HG02840 (cell line): ENCODE results near the gene TGFB1I1.
"Not testable (repeated sequence)": the region's sequence is repeated elsewhere in the genome, so short reads cannot be mapped to it uniquely, and the experiment has no call there.

ENCODE experiments used
- ATAC-seq: cut with Tn5 transposase; IDR thresholded peaks from one replicate; pipeline ENCODE4 v1.9.1; 2021; ENCODE audit warnings: mild to moderate bottlenecking, moderate library complexity, moderate number of reproducible peaks; ENCODE audit not compliant: unreplicated experiment, low FRiP score

The TGFB1I1 gene

DNA sequence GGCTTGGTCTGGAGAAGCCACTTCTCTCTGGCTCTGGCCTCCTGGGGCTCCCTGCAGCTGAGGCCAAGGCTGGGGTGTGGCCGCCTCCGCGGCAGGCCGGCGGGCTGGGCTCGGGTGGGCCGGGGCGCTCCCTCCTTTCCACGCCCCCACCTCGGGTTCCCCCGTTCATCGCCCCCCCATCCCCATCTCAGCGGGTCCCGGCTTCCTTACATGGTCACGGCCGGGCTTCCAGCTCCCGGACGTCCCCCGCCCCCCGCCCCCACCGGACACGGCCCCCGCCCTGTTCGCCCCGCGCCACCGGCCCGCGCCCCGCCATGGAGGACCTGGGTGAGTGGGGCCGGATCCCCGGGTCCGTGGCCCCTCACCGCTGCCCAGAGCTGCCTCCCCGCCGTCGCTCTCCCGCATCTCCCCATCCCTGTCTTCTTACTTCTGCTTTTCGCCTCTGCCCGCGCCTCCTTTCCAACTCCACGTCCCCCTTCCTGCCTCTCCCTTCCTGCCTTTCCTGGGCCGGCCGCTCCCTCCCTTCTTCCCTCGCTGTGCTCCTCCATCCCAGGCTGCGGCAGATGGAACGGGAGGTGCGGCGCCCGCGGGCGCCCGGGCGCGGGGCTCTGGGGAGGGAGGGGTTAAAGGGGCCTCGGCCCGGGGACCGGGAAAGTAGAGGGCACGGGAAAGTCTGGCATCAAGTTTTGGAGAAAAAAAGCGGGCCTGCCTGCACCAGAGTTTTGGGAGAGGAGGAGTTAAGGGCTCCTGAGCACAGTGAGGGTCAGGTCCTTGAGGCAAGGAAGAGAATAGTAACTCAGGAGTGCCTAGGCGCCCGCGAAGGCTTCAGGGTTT lies at the start of gene TGFB1I1:
Gene TGFB1I1, plus strand, starts transcription at position 278 of the 834 bp plus-strand sequence. Its CDS starts 37 bp downstream, at position 315.
- peak; percentile 20 for ATAC-seq

DNA sequence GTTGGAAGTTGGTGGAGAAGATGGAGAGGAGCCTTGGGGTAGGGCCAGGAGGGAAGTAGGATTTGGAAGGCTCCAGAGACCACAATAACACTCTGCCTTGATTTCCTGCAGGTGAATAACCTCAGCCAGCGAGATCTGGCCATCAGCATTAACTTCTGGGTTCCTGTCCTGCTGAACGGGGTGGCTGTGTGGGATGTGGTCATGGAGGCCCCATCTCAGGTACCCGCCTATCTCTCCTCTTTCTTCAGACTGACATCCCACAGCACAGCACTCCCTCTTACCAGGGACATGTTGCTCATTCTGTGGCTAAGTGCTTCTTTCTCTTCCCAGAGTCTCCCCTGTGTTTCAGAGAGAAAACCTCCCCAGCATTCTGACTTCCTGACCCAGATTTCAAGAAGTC lies 48.7 kb upstream of the TGFB1I1 start:
- ATAC-seq = no peak

DNA sequence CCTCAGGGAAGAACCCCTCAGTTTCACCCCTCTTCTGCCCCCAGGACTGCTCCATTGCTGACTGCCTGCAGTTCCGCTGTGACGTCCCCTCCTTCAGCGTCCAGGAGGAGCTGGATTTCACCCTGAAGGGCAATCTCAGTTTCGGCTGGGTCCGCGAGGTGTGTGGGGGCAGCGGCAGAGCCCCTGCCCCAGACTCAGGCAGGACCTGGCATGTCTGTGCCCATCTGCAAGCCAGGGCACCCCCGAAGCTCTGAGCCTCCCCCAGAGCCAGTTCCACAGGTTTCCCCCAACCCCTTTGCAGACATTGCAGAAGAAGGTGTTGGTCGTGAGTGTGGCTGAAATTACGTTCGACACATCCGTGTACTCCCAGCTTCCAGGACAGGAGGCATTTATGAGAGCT lies 48.2 kb upstream of the TGFB1I1 start:
- ATAC-seq = no peak

DNA sequence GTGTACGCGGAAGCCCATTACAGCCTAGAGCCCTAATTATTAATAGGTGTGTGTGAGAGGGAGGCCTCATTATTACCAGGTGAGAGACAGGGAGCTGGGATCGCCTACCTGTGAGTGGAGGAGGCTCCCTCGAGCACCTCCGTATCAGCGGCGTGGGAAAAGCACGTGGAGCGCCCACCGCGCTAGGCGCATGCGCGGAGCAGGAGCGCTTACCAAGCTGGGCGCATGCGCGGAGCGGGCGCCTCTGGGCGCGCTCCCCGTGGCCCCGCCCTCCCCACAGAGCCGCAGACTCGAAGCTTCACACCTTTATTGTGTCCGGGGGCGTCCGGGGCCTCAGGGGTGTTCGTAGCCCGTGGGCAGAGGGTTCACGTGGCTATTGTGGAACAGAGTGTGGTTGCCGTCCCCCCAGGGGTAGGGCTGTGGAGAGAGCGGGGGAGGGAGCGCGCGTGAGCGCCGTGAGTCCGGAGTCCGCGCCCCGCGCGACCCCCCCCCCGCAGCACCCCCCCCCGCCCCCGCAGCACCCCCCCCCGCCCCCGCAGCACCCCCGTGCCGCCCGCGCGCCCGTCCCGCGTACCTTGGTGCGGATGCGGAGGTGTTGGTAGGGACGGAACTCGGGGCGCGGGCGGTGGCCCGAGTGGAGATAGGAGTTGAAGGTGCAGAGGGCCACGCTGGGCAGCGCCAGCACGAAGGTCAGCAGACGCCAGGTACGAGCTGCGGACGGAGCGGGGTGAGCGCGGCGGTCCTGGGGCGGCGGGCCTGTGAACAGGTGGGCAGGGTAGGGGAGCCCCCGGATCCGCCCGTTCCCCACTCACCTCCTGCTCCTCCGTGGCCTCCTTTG lies 44.3 kb upstream of the TGFB1I1 start:
- no peak for ATAC-seq

DNA sequence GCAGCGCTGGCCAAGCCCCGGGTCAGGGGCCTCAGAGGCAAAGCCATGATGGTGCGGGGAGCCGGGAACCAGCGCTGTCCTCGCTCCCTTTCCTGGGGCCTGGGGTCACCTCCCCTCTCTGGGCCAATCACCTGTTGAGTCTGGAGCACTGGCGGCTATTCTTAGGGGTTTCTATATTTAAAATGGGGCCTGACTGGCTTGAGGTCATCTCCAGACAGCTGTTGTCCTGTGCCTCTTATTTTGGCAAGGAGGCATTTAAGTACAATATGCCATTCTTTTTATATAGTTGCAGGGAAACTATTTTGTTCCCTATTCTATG lies 43.7 kb upstream of the TGFB1I1 start, which contains the start of gene COX6A2:
Gene COX6A2, minus strand, starts transcription at position 82 of the 319 bp plus-strand sequence. Its CDS starts 35 bp downstream, at position 47.
- ATAC-seq = no peak

DNA sequence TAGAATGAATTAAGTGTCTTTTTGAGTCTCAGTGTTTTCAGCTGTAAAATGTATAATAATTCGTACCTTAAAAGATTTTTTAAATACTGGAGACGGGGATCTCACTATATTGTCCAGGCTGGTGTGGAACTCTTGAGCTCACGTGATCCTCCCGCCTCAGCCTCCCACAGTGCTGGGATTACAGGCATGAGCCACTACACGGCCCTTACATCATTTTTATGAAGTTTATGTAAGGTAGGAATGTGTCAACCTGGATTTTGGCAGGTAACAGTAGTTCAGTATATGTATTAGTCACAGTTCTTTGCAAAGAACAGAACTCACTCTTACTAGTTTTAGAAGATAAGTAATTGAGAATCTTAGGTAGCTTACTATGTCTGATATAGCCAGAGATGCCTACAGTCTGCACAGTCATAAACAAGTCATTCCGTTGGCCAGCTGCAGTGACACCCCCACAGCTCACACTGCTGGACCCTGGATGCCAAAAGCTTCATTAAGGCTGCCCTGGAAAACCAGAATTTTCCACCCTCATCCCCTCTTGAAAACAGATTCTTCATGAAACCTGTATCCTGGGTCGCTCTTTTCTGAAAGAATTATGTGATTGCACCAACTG lies 43.2 kb upstream of the TGFB1I1 start:
- no peak for ATAC-seq

DNA sequence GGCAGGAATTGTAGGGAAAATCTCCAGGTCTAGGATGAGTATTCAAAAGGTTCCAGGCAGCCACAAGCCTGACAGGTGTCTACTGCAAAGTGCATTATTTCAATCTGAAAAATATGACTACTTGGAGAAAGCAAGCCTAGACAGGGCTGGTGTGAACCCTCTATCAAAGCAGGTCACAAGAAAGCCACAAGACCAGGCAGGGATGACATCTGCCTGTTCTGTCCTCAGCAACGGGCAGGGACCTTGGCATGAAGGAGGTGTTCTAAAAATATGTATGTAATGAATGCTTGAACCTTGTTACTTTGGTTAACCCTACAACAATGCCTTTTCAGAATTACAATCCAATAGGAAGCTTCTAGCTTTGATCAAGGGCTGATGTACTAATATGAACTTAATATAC lies 42.6 kb upstream of the TGFB1I1 start:
- ATAC-seq = no peak

DNA sequence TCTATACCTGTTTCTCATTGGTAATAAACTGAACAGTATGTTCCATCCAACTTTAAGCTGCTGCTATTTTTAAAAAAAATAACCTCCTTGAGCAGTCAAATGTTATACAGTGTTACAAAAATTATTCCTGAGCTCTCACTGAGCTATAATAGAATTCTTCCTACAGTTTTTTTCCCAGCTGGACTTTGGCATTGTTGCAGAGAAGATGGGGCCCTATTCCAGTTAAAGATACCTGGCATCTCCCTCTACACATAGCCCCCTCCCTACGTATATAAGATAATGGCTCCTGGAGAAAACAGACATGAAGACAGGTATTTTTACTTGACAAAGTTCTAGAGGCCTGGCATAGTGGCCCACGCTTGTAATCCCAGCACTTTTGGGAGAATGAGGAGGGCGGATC lies 42.2 kb upstream of the TGFB1I1 start:
- ATAC-seq = no peak

DNA sequence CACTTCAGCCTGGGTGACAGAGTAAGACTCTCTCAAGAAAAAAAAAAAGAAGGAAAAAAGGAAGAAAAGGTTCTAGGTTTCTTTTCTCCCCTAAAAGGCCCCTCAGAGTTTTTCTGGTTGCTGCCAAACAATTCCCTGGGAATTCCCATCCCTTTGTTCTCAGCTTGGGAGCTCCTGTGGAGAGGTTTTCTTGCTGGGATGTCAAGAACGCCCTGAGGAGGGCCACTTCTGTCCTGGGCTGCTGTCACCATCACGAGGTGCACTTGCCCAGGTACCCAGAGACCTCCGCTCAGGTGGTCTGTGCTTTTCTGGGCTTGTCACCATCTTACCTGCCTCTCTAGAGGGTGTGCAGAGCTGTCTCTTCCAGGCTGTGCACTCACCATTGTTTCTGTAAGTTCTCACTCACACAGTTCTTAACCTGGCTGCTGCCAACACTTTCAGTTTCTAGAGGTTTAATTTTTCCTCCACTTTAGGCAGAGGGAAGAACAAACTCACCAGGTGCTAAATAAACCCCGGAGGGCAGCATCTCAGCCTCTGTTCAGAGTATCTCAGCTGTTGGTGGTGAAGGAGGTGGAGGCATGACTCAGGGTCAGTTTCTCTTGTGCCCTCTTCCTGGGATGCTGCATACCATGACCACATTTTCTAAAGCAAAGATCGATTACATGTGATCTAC lies 41.4 kb upstream of the TGFB1I1 start:
- ATAC-seq = no peak

DNA sequence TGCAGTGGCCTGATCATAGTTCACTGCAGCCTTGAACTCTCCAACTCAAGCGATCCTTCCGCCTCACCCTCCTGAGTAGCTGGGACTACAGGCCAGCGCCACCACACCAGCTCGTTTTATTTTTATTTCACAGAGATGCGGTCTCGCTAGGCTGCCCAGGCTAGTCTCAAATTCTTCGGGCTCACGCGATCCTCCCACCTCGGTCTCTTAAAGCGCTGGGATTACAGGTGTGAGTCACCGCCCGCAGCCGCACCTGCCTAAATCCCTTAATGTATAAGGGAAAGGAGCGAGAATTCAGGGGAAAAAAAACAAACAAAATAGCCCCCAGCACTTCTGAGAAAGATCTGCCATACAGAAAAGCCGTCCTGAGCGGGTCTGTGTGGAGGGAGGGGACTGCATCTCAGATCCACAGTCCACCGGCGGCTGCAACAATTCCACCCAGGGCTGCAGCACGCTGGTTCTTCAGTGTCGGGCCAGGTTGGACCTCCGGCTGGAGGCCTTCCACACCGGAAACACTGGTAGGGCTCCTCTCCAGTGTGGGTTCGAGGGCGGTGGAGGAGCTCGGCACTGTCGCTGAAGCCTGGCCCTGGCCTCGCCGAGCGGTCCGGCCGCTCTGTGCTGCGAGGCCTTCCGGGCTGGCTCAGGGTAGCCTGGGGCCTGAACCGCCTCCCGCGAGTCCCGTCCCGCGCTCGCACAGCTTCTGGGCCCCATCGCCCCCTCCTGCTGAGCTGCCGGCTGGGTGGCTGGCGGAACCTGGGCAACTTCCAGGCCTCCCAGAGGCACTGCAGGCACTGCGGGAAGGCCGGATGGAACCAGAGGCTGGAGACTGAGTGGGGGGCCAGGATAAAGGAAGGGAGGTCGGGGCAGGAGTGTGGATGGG lies 36.4 kb upstream of the TGFB1I1 start:
- no peak for ATAC-seq

DNA sequence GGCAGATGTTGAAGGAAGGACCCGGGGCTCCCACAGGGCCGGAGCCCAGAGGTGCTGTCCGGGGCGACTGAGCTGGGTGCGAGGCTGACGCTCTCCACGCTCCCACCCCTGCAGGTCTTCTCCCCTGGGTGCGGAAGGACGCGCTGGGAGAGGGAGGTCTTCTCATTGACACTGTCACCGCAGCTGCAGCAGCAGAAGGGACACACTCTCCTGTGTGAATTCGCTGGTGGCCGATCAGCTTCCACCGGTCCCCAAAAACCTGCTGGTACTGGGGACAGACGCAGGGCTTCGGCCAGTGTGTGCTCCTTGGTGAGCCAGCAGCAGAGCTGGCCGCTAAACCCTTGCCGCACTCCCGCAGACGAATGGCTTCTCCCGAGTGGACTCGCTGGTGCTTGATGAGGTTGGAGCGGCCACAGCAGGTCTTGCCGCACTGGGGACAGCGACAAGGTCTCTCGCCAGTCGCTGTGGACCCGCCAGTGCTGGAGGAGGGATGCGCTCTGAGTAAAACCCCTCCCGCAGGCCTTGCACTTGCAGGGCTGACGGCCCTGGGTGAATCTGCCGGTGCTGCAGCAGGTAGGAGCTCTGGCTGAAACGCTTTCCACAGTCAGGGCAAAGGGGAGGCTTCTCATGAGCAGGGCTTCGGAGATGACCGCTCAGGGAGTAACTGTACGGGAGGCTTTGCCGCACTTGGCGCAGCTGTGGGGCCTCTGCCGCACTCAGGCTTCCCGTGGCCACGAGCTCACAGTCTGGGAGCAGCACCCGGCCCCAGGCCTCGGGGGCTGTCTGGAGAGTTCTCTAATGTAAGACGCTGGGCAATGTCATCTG lies 35.5 kb upstream of the TGFB1I1 start:
- ATAC-seq = no peak

DNA sequence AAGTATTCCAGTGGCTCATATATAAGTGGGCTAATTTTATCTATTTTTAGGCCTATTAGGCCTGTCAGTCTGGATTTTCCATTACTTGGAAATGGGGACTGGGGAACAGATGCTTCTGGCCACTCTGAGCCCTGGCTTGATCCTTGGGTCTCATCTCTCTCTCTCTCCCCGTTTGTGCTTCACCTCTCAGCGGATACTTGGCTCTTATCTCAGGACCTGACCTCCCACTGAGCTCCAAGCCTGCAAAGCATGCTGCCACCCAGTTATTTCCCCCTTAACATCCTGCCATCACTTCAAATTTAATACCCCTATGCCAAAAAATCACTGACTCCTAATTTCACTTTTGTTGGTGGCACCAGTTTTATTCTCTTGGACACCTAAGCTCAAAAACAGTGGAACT lies 33.5 kb upstream of the TGFB1I1 start:
- no peak for ATAC-seq

DNA sequence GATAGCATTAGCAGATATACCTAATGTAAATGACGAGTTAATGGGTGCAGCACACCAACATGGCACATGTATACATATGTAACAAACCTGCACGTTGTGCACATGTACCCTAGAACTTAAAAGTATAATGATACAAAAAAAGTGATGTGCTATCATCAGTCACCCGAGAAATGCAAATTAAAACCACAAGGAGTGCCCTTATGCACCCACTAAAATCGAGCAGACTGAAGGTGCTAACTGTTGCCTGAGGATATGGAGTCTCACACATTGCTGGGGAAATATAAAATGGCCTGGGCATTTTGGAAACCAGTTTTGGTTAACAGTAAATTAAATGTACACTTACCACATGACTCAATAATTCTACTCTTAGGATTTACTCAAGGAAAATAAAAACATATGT lies 32.9 kb upstream of the TGFB1I1 start:
- not testable (repeated sequence) for ATAC-seq

DNA sequence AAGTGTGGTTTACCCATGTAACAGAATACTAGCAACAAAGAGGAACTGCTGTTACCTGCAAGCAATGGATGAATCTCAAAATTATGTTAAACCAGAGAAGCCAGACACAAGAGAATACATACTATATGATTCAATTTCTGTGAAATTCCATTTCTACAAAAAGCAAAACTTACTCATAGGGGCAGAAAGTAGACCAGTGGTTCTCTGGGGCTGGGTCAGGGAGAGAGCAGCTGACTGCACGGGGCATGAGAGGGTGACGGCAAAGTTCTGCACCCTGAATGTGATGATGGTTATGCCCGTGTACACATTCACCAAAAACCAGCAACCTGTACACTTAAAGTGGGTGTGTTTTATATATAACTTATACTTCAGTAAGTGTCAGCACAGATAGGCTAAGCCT lies 32.4 kb upstream of the TGFB1I1 start:
- ATAC-seq = no peak

DNA sequence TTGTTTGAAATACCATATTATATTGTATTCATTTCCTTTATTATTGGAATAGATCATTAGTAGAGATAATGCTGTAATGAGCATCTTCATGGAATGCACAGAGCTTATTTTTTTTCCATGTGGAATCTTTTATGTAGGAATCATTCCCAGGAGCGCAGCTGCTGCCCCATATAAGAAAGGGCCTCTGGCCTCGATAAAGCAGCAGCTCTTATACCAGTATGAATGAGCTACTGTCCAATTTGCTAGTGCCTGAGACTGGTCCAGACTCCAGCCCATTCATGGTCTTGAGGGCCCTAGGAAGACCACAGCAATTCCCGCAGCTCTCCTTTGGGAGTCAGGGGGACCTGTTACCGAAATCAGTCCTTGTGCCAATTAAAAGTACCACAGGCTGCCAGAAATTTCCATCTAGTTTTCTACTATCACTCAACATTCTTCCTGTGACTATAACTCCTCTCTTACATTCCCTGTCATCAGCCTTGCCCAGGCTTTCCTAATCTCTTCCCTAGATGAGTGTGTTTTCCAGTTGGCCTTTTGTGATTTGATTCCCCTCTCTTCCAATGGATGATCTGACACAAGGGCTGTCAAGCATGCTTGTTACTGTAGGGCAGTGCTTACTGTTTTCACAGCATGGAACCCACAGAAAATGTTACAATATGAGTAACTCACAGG lies 31.3 kb upstream of the TGFB1I1 start:
- ATAC-seq = no peak

DNA sequence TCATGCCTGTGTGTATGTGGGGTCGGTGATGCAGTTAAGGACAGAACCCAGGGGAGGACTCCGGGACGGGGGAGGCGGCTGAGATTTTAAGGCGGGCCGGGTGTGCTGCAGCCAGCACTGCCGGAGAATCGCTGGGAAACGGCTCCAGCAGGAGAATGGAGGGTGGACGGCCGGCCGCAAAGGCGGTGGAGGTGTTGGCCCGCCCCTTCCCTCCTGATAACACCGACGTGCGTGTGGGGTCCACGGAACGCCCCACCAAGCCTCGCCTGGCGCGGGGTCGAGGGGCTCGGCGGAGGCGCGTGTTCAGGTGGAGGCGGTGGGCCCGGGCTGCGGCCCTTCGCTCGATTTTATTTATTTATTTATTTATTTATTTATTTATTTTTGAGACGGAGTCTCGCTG lies 30.0 kb upstream of the TGFB1I1 start:
- ATAC-seq = no peak

DNA sequence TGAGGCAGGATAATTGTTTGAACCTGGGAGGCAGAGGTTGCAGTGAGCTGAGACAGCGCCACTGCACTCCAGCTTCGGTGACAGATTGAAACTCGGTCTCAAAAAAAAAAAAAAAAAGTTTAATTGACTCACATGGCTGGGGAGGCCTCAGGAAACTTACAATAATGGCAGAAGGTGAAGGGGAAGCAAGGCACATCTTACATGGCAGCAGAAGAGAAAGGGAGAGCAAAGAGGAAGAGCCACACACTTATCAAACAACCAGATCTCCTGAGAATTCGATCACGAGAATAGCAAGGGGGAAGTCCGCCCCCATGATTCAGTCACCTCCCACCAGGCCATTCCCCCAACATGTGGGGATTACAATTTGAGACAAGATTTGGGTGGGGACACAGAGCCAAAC lies 26.0 kb upstream of the TGFB1I1 start:
- ATAC-seq = not testable (repeated sequence)

DNA sequence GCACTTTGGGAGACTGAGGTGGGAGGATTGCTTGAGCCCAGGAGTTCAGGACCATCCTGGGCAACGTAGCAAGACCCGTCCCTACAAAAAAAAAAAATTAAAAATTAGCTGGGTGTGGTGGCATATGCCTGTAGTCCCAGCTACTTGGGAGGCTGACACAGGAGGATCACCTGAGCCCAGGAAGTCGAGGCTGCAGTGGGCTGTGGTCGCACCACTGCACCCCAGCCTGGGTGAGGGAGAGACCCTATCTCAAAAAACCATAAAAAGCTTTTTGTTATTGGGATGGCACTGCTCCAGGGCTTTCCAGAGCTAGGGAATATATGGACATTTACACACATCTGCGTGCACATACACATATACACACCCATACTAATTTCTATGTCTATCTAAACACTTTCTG lies 20.8 kb upstream of the TGFB1I1 start:
- ATAC-seq = no peak
